ENCODE measurements around the gene TRPV4.

DNA sequence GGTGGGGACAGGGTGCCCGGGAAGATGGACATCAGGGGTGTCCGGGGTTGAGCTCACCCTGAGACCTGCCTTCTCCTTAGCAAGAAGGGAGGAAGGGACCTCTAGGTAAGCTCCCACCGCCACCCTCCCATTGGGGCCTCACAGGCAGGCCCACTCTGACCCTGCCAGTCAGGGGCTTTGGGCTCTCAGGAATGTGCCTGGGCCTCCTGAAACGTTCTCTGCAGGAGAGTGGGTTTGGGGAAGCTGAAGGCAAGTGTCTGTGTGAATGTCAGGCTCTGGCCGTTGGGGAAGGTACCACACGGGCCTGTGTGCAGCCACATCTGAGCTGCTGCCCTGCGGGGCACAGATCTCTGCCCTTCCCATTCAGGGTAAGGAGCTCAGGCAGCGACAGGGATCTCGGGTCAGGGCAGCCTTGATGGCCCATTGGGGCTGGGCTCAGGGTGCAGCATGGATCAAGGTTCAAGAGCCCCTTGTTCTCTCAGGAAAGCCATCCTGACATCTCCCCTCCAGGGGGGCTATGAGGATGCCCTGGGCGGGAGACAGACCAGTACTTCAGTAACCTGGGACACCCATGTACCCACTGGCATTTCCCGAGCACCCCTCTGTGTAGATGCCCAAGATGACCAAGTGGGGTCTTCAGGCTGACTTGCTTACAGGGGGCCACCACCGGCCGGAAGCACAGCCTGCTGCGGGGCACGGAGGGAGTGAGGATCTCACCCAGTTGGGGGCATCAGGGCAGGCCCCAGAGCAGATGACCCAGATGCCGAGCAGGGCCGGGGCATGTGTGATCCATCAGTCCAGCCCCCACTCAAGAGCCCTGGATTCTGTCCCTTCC, 89.9 kb downstream of the TRPV4 start:
- TF ChIP-seq, protein P1, sequence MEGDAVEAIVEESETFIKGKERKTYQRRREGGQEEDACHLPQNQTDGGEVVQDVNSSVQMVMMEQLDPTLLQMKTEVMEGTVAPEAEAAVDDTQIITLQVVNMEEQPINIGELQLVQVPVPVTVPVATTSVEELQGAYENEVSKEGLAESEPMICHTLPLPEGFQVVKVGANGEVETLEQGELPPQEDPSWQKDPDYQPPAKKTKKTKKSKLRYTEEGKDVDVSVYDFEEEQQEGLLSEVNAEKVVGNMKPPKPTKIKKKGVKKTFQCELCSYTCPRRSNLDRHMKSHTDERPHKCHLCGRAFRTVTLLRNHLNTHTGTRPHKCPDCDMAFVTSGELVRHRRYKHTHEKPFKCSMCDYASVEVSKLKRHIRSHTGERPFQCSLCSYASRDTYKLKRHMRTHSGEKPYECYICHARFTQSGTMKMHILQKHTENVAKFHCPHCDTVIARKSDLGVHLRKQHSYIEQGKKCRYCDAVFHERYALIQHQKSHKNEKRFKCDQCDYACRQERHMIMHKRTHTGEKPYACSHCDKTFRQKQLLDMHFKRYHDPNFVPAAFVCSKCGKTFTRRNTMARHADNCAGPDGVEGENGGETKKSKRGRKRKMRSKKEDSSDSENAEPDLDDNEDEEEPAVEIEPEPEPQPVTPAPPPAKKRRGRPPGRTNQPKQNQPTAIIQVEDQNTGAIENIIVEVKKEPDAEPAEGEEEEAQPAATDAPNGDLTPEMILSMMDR (IDR thresholded peaks at IDR 0.05 in 4 of 5, conservative IDR thresholded peaks at IDR 0.05 in 1 of 5): no peak
- TF ChIP-seq POLR2A (IDR thresholded peaks at IDR 0.05): no peak
